Activated CD4-positive, alpha-beta T cell treated with anti-CD3 and anti-CD28 coated beads for 24 hours (primary cell): ENCODE measurements around the gene HMGCL.
"Not testable (repeated sequence)": the region's sequence is repeated elsewhere in the genome, so short reads cannot be mapped to it uniquely, and the experiment has no call there.

Experiments used
- DNase-seq, 2 donors: peaks; one replicate each; pipeline ENCODE4 v3.0.0-alpha.2; 2020; ENCODE audit warnings: low read depth in 2 of 2

The HMGCL gene

DNA sequence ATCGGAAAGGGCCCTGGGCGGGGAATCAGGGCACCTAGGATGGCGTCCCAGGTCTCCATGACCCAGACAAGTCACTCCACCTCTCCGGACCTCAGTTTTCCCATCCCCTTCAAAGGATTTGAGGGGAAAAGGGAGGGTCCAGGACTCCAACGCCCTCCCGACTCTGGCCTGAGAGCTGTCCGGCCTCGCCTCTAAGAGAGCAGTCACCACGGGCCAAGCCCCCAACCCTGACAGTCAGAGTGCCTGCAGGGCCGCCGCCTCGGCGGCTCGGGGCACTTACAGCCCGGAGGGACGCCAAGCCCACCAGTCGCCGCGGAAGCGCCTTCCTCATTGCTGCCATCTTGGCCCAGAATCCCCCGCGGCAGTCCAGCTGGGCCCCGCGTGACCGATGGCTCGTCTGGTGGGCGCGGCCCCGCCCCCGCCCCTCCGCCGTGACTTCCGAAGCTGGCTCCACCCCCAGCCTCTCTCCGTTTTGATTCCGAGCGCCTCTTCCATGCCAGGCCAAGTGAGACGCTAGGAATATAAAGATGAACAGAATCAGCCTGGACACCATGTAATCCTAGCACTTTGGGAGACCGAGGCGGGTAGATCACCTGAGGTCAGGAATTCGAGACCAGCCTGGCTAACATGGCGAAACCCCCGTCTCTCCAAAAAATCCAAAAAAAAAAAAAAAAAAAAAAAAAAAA is at the start of gene HMGCL:
TSS of gene HMGCL (minus strand) at position 354 of the 686 bp plus-strand sequence. CDS start at position 340, 14 bp downstream.
- peak; percentile 79 to 86 for DNase-seq

DNA sequence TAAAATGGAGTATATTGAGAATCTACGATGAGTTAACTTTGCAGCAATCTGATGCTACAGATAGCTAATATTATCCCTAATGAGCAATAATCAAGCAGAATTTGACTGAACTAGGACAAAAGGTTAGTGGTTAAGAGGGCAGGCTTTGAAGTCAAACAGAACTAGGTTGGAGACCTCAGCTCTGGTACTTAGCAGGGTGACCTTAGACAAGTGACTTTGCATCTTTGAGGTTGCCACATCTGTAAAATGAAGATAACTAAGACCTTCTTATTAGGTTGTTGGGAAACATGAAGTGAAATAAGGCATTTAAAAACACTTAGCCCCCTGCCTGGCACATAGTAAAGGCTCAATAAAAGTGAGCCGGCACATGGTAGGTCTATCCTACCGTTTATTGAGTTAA is 47.2 kb upstream of the HMGCL start:
- no peak for DNase-seq

DNA sequence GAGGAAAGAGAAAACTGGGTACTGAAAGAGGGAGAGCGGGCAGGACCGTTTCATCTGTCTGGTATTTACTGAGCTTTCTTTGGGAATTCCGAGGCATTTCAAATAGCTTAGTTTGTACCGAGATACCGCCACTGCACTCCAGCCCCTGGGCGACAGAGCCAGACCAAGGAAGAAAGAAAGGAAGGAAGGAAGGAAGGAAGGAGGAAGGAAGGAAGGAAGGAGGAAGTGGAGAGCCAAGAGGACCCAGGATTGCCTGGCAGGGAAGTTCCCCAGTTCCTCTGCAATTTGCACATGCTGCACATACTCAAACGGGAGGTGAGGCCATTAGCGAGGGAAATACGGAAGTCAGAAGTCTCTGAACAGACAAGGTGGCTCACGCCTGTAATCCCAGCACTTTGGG is 43.8 kb upstream of the HMGCL start:
- DNase-seq = no peak

DNA sequence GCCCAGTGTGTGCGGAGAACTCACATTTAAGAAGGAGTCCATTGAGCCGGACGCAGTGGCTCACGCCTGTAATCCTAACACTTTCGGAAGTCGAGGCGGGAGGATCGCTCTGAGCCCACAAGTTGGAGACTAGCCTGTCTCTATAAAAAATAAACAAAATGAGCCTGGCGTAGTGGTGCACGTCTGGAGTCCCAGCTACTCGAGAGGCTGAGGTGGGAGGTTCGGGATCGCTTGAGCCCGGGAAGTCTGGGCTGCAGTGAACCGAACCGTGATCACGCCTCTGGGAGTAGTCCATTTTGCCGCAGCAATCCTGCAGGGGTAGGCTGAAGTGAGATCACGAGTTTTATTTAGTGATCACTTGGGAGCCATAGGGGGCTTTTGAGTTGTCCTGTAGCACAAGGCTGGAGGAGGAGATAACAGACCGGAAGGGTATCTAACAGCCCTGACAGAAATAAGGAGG is 43.4 kb upstream of the HMGCL start:
- no peak for DNase-seq

DNA sequence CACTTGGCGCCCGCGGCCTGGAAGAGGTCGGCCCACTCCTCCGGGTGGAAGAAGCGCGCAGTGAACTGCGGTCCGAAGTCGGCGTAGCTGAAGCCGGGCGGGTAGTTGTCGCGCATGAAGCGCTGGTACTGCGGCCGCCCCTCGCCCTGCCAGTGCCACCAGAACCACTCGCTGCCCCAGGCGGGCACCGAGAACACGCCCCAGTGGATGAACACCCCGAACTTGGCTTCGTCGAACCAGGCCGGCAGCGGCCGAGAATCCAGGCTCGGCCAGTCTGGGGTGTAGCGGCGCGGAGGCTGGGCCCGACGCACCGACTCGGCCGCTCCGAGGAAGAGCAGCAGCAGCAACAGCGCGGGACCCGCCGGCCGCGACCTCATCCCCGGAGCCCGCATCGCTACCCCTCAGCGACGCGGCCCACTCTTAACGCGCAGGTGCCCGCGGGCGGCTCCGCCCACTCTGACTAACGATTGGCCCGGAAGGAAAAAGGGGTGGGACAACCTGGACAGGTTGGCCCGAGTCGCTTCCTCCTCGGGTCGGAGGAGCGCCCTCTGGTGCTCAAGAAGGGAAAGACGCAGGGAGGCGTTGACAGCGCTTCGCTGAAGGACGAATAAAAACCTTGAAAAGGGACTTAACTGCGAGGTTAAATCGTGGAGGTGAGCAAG is 42.8 kb upstream of the HMGCL start, which contains the start of gene FUCA1:
TSS of gene FUCA1 (minus strand) at position 396 of the 662 bp plus-strand sequence. CDS start at position 392, 4 bp downstream.
- DNase-seq = peak; percentile 89 to 91

DNA sequence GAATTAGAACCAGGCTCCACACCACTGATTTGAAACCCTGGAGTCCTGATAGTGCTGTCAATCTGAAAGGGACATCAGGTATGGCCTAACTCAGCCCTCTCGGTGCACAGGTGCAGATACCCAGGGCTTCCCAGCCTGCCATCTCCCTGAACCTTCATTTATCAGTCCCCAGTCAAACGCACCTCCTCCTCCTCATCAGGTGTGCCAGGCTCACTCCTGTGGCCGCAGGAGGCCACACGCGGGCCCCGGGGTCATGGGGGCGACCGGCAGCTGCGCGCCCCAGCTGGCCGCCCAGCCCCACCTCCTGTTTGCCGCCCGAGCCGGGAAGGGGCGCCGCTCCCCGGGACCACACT is 42.3 kb upstream of the HMGCL start:
- no peak for DNase-seq

DNA sequence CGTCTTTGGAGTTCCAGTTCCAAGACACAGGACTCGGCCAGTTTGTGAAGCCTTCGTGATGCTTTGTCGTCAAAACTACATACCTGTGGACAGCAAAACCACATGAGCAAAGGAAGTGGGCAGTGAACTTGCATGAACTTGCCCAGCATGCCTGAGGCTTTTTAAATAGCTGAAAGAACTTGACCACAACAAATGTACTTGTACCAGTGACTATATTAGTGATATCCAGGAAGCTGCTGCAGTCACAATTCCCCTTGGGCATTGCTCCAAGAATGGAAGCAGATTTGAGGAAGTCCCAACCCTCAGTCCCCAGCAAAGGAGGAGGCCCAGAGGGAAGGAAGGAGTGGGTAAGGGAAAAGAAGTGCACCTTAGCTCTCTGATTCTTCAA is 40.3 kb upstream of the HMGCL start:
- no peak for DNase-seq

DNA sequence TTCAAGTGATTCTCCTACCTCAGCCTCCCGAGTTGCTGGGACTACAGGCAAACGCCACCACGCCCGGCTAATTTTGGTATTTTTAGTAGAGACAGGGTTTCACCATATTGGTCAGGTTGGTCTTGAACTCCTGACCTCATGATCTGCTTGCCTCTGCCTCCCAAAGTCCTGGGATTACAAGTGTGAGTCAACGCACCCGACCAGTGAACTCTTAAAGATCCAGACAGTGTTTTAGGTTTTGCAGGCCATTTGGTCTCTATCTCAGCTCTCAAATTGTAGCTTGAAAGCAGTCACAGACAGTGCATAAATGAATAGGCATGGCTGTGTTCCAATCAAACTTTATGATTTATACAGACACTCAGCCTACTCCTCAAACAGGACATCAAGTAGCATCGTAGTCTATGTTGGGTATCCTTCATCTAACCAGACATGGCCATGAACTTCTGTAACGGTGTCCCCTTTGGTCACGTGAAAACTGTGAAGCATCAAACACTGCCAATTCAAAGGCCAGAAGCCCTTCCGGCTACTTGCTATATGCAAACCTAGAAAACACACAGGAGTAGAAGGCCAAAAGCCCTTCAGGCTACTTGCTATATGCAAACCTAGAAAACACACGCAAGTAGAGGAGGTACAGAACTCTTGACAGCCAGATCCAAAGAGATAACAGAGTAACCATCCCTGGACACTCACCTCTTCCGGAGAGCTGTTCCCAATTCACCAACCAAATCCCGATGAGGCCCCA is 39.7 kb upstream of the HMGCL start:
- DNase-seq = no peak

DNA sequence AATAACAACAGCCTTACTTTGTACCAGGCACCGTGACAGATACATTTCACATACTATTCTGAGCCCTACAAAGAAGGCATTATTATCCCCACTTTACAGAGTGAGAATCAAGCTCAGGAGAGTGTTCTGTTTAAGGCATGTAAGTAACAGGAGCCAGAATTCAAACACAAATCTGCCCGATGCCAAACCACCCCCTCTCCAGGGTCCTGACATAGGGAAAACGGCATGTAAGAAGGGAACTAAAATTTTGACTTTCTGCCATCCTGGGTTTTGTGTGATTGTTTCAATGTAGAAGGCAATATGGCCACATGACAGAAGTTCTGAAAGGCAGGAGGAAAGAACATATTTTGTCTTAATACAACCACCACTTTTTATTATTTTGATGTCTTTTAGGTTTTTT is 37.4 kb upstream of the HMGCL start:
- DNase-seq = no peak

DNA sequence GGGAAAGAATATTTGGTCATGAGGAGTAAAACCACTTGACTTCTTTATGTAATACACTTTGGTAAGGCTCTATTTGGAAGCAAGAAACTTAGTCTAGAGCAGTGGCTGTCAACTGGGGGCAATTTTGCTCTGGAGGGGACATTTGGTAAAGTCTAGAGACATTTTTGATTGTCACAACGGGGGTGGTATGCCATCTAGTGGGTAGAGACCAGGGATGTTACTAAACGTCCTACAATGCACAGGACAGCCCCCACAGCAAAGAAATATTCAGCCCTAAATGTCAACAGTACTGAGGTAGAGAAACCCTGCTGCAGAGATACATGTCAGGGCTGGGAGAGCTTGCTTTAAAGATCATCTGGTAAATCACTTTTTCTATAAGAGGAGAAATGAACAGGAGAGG is 29.3 kb upstream of the HMGCL start:
- no peak for DNase-seq

DNA sequence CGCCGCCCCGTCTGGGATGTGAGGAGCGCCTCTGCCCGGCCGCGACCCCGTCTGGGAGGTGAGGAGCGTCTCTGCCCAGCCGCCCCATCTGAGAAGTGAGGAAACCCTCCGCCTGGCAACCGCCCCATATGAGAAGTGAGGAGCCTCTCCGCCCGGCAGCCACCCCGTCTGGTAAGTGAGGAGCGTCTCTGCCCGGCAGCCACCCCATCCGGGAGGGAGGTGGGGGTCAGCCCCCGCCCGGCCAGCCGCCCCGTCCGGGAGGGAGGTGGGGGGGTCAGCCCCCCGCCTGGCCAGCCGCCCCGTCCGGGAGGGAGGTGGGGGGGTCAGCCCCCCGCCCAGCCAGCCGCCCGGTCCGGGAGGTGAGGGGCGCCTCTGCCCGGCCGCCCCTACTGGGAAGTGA is 27.9 kb upstream of the HMGCL start:
- not testable (repeated sequence) for DNase-seq

DNA sequence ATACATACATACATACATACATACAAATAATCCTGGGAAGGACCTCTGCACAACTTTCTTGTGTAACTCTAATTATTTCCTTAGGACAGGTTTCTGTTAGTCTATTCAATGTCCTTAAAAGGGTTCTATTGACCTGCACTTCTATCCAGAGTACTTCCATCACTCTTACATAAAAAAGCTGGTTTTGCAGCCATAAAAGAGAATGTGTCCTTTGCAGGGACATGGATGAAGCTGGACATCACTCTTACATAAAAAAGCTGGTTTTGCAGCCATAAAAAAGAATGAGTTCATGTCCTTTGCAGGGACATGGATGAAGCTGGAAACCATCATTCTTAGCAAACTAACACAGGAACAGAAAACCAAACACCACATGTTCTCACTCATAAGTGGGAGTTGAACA is 26.2 kb upstream of the HMGCL start:
- DNase-seq = not testable (repeated sequence)

DNA sequence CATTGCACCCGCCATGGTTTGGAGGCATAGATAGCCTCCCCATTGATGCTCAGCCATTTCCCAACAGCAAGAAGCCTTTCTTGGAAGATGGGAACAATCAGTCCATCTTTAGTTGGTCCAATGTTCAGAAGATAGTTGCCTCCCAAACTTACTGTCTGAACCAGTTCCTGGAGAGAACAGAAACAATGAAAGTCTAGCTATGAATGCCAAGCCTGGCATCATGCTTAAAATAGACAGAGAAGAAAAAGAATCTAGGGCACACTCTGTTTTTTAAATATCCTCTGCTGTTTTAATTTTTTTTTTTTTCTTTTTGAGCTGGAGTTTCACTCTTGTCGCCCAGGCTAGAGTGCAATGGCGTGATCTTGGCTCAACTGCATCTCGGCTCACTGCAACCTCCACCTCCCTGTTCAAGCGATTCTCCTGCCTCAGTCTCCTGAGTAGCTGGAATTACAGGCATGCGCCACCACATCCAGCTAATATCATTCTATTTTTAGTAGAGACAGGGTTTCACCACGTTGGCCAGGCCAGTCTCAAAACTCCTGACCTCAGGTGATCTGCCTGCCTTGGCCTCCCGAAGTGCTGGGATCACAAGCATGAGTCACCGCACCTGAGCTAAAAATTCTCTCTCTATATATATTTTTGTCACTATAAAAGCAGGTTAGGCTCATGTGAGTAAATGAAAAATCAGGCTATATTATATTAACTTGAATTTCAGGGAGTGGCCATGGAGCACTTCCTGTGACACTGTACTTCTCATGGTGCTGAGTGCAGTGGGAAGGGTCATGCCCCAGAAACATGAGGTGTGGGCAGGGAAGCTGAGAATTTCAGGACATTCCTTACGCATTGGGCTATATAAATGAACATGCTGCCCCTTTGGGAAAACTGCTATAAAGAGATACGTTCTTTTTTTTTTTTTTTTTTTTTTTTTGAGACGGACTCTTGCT is 23.7 kb upstream of the HMGCL start:
- DNase-seq = no peak

DNA sequence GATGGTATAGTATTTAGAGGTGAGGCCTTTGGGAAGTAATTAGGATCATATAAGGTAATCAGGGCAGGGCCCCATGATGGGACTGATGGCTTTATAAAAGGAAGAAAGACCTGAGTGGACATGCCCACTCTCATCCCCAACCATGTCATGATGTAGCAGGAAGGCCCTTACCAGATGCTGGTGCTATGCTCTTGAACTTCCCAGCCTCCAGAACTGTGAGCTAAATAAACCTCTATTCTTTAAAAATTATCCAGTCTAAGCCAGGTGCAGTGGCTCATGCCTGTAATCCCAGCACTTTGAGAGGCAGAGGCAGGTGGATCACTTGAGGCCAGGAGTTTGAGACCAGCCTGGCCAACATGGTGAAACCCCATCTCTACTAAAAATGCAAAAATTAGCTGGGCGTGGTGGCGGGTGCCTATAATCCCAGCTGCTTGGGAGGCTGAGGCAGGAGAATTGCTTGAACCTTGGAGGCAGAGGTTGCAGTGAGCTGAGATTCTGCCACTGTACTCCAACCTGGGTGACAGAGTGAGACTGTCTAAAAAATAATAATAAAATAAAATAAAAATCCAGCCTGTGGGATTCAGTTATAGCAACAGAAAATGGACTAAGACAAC is 22.4 kb upstream of the HMGCL start:
- not testable (repeated sequence) for DNase-seq

DNA sequence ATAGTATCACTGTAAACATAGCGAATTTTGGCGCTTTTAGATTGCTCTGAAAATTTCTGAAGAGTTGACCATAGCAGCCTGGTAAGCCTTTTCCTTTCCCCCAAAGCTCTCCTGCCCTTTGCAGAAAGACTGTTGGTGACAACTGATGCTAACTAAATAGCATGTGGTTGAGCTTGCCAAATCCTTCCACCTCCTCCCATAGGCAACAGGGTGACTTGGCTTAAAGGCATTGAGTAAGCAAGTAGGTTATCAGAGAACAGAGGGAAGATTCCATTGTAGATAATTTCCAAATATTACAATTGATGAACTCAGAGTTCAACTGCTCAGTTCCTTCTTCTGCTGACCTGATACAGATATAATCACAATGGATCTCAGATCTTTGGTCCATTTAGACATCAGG is 19.9 kb upstream of the HMGCL start:
- DNase-seq = no peak

DNA sequence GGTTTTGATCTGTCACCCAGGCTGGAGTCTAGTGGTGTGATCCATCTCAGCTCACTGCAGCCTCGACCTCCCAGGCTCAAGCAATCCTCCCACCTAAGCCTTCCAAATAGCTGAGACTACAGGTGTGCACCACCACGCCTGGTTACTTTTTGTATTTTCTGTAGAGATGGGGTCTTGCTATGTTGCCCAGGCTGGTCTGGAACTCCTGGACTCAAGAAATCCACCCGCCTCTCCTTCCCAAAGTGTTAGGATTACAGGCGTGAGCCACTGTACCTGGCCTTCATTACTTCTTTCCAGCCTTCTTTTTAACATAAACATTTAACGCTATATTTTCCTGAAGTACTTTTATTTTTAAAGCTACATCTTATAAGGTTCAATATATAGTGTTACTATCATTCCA is 18.4 kb upstream of the HMGCL start:
- no peak for DNase-seq

DNA sequence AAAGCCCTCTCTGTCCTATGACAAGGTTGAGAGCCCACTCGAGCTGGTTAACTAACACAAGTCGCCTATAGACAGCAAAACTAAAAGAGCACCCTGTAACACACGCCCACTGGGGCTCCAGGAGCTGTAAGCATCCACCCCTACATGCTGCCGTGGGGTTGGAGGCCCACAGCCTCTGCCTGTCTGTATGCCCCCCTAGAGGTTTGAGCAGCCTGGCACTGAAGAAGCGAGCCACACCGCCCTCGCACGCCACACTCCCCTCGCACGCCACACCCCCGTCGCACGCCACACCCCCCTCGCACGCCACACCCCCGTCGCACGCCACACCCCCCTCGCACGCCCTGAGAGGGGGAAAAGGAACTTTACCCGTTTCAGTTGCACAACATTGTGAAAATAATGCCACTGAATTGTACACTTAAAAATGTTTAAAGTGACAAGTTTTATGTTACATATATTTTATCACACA is 13.2 kb upstream of the HMGCL start:
- DNase-seq = peak; percentile 59 to 60

DNA sequence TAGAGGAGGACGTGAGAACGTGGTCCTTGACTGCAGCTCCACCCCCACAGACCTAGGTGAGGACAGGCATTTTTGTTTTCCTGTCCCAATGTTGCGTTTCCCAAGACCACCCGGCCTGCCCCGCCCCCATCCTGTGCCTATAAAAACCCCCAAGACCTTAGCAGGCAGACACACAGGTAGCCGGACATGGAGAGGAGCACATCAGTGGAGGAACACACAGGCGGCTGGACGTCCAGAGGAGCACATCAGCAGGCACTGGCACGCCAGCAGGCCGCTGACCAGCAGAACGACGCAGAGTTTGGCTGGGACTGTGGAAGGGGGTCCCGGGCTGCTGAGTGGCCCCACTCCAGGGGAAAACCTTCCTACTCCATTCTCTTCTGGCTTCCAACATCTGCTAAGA is 12.7 kb upstream of the HMGCL start:
- no peak for DNase-seq

DNA sequence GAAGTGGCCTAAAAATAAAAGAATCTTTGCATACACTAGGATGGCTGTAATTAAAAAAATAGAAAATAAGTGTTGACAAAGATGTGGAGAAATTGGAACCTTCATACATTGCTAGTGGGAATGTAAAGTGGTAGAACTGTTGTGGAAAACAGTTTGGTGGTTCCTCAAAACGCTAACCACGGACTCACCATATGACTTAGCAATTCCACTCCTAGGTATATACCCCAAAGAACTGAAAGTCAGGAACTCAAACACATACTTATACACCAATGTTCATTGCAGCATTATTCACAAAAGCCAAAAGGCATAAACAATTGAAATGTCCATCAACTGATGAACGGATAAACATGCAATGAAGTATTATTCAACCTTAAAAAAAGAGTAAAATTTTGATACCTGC is 10.8 kb upstream of the HMGCL start:
- DNase-seq = no peak

DNA sequence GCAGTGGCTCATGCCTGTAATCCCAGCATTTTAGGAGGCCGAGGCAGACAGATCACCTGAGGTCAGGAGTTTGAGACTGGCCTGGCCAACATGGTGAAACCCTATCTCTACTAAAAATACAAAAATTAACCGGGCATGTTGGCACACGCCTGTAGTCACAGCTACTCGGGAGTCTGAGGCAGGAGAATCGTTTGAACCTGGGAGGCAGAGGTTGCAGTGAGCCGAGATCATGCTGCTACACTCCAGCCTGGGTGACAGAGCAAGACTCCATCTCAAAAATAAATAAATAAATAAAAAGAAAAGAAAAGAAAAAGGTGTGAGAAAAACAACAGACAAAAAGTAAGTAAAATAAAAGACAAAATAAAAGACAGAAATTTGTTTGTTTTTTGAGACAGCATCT is 8.9 kb upstream of the HMGCL start:
- DNase-seq = not testable (repeated sequence)

DNA sequence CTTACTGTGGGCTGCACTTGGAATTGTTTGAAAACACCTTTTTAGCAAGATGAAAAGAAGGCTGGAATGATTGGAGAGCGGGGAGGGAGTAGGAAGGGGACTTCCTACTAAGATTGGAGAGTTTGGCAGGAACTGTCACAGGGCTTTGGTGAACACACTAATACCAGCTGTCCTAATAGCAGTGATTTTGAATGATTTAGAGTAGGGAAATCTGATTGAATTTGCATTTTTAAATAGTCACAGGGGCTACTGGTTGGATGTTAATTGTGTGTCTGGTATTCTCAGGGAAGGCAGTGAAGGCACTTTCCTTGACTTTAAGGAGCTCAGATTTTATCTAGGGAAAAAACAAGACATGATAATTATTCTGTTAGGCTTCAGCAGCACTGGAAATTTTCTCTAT is 2.5 kb upstream of the HMGCL start:
- DNase-seq = no peak
